ENCODE data around the gene BIRC2. TPM values are rescaled to one million over a fixed set of nuclear protein-coding genes. Genes with fewer than 3 reads are reported as not detected.

The BIRC2 gene
- total and polyA plus RNA-seq, 10 of the 15 experiments (the other 5 are each of a cell fraction or from before 2014, with no cell fraction given): 13.8 to 75.8 (median 26.5) TPM

- TF ChIP-seq, protein P1, sequence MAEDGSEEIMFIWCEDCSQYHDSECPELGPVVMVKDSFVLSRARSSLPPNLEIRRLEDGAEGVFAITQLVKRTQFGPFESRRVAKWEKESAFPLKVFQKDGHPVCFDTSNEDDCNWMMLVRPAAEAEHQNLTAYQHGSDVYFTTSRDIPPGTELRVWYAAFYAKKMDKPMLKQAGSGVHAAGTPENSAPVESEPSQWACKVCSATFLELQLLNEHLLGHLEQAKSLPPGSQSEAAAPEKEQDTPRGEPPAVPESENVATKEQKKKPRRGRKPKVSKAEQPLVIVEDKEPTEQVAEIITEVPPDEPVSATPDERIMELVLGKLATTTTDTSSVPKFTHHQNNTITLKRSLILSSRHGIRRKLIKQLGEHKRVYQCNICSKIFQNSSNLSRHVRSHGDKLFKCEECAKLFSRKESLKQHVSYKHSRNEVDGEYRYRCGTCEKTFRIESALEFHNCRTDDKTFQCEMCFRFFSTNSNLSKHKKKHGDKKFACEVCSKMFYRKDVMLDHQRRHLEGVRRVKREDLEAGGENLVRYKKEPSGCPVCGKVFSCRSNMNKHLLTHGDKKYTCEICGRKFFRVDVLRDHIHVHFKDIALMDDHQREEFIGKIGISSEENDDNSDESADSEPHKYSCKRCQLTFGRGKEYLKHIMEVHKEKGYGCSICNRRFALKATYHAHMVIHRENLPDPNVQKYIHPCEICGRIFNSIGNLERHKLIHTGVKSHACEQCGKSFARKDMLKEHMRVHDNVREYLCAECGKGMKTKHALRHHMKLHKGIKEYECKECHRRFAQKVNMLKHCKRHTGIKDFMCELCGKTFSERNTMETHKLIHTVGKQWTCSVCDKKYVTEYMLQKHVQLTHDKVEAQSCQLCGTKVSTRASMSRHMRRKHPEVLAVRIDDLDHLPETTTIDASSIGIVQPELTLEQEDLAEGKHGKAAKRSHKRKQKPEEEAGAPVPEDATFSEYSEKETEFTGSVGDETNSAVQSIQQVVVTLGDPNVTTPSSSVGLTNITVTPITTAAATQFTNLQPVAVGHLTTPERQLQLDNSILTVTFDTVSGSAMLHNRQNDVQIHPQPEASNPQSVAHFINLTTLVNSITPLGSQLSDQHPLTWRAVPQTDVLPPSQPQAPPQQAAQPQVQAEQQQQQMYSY (CRISPR knock-in tag; IDR thresholded peaks at IDR 0.05): no peak
- TF ChIP-seq CEBPZ (IDR thresholded peaks at IDR 0.05; ENCODE audit: low read depth, low read length) (no peak), NFYA (IDR thresholded peaks at IDR 0.05; ENCODE audit: borderline replicate concordance, low read depth, low read length) (no peak), RAD21 (IDR thresholded peaks at IDR 0.05; ENCODE audit: insufficient read depth, low read depth, low read length) (no peak), IRF4 (IDR thresholded peaks at IDR 0.05; ENCODE audit: low read depth, low read length) (peak; percentile 84), ZBTB33 (IDR thresholded peaks at IDR 0.05) (no peak), ZBTB40 (IDR thresholded peaks at IDR 0.05; ENCODE audit: borderline replicate concordance) (no peak), TBL1XR1 (IDR thresholded peaks at IDR 0.05; ENCODE audit: low read depth, low read length) (peak; percentile 98), MYC (IDR thresholded peaks at IDR 0.05; ENCODE audit: insufficient read depth, insufficient read length, insufficient replicate concordance, low read length, severe bottlenecking) (no peak)
- TF ChIP-seq, protein P2, sequence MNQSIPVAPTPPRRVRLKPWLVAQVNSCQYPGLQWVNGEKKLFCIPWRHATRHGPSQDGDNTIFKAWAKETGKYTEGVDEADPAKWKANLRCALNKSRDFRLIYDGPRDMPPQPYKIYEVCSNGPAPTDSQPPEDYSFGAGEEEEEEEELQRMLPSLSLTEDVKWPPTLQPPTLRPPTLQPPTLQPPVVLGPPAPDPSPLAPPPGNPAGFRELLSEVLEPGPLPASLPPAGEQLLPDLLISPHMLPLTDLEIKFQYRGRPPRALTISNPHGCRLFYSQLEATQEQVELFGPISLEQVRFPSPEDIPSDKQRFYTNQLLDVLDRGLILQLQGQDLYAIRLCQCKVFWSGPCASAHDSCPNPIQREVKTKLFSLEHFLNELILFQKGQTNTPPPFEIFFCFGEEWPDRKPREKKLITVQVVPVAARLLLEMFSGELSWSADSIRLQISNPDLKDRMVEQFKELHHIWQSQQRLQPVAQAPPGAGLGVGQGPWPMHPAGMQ (IDR thresholded peaks at IDR 0.05; ENCODE audit: borderline replicate concordance): no peak
- TF ChIP-seq, protein P3, sequence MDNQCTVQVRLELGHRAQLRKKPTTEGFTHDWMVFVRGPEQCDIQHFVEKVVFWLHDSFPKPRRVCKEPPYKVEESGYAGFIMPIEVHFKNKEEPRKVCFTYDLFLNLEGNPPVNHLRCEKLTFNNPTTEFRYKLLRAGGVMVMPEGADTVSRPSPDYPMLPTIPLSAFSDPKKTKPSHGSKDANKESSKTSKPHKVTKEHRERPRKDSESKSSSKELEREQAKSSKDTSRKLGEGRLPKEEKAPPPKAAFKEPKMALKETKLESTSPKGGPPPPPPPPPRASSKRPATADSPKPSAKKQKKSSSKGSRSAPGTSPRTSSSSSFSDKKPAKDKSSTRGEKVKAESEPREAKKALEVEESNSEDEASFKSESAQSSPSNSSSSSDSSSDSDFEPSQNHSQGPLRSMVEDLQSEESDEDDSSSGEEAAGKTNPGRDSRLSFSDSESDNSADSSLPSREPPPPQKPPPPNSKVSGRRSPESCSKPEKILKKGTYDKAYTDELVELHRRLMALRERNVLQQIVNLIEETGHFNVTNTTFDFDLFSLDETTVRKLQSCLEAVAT (IDR thresholded peaks at IDR 0.05): peak; percentile 99
Observed at GRCh38 chr11:102317099-102317767, 29.8 kb upstream of the BIRC2 start, which contains the start of gene BIRC3 (continued).

Data from GM12878 (cell line).